ENCODE data around the gene ORM2.

DNA sequence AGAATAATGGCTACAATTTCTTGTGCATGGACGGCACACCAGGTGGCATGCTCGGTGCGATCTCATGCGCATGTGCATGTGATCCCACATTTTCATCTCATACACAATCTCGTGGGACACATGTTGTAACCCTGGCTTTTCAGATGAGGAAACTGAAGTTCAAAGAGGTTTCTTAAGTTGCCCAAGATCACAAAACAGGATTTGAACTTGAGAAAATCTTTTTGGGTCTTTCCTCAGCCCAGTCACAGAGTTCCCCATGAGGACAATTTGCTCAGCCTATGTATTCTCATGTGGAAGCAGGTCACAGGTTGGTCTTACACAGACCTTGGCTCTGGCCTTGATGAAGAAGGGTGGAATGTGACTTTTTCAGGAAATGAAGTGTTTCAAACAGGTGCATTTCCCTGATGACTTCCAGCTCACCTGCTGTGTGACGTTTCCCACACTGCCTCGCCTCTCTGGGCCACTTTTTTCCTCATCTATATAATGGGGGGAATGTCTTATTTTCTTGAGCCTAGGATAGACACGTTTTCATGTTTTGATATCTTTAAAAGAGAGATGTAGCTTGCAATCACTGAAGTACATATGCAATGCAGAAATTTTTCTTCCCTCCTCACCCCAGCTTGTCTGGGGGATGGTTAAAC, 13.8 kb upstream of the ORM2 start:
- TF ChIP-seq SP1 (CRISPR knock-in tag; IDR thresholded peaks at IDR 0.05) (no peak), CBX2 (IDR thresholded peaks at IDR 0.05; ENCODE audit: insufficient read depth, low read length, poor library complexity, severe bottlenecking) (no peak), GATAD2B (IDR thresholded peaks at IDR 0.05; ENCODE audit: borderline replicate concordance) (no peak), HNRNPUL1 (IDR thresholded peaks at IDR 0.05; ENCODE audit: low read length) (no peak), ZNF785 (CRISPR knock-in tag; IDR thresholded peaks at IDR 0.05) (no peak), MYNN (IDR thresholded peaks at IDR 0.05) (no peak), MYNN (CRISPR knock-in tag; IDR thresholded peaks at IDR 0.05) (no peak), PHF8 (IDR thresholded peaks at IDR 0.05; ENCODE audit: borderline replicate concordance, low read length) (no peak), POLR2AphosphoS5 (IDR thresholded peaks at IDR 0.05; ENCODE audit: control insufficient read depth, insufficient read depth, low read depth, low read length) (no peak), FOXK2 (conservative IDR thresholded peaks at IDR 0.05 in 1 of 2, IDR thresholded peaks at IDR 0.05 in 1 of 2; ENCODE audit: low read depth in 2 of 2) (no peak)

Measured in K562 (cell line).